ENCODE data around the gene DHRS1.

The DHRS1 gene

DNA sequence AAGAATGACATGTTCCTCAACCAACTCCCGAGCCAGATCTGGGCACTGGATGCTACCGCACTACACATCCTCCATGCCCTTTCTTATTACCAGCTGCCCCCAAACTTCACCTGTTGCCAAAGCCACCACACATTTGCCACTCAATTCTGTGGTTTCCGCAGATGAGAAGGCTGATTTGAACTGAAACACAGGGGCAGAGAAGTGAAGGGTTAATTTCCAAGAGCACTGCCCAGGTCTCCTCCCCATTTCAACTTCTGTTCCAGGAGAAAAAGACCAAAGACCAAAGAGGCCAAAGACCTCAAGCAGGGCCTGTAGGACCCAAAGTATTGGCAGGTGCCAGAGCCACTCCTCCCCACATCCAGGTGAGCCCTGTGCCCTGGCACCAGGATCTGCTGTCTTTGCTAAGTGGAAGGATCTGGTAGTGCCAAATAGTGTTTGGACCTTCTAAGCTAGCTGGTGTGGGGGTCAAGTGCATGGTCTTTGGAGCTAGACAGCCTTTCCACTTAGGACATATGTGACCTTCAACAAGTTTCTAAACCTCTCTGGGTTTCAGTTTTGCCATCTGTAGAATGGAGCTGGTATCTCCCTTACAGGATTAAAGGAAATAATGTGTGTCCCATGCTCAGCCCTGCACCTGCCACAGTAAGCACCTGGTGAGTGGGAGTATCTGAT lies 8.0 kb downstream of the DHRS1 start:
- no peaks in the 10 kb centered on the region for H4K20me1 ChIP-seq (ENCODE audit: insufficient read depth, low read length, poor library complexity, severe bottlenecking)
- TF ChIP-seq, protein P1, sequence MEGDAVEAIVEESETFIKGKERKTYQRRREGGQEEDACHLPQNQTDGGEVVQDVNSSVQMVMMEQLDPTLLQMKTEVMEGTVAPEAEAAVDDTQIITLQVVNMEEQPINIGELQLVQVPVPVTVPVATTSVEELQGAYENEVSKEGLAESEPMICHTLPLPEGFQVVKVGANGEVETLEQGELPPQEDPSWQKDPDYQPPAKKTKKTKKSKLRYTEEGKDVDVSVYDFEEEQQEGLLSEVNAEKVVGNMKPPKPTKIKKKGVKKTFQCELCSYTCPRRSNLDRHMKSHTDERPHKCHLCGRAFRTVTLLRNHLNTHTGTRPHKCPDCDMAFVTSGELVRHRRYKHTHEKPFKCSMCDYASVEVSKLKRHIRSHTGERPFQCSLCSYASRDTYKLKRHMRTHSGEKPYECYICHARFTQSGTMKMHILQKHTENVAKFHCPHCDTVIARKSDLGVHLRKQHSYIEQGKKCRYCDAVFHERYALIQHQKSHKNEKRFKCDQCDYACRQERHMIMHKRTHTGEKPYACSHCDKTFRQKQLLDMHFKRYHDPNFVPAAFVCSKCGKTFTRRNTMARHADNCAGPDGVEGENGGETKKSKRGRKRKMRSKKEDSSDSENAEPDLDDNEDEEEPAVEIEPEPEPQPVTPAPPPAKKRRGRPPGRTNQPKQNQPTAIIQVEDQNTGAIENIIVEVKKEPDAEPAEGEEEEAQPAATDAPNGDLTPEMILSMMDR (conservative IDR thresholded peaks at IDR 0.05; ENCODE audit: low read length): no peak
- TF ChIP-seq EZH2phosphoT487 (IDR thresholded peaks at IDR 0.05; ENCODE audit: borderline replicate concordance): no peak
- no peak overlapping the region for H3K9ac ChIP-seq (ENCODE audit: low read depth, low read length, poor library complexity, severe bottlenecking)
- H2AFZ ChIP-seq (ENCODE audit: low read length): no peak overlapping the region
- no peaks in the 10 kb centered on the region for H3K9me2 ChIP-seq (replicated peaks; ENCODE audit: low read depth, low read length)
- no peaks in the 10 kb centered on the region for H3K4me1 ChIP-seq (ENCODE audit: insufficient read depth, low read length, poor library complexity, severe bottlenecking)
- no peaks in the 10 kb centered on the region for H3F3A ChIP-seq (ENCODE audit: low read depth)
- H3K9me3 ChIP-seq (ENCODE audit: insufficient read depth, low read depth, low read length): no peaks in the 10 kb centered on the region
- H3K27me3 ChIP-seq (ENCODE audit: insufficient read depth, low read length, poor library complexity, severe bottlenecking): no peaks in the 10 kb centered on the region
- H3K79me2 ChIP-seq (ENCODE audit: insufficient read depth, low read length): no peaks in the 10 kb centered on the region
- H3K4me2 ChIP-seq (ENCODE audit: low read depth, low read length, poor library complexity, severe bottlenecking): no peak overlapping the region
- peaks cover 4% of the 10 kb centered on the region; the same call in 1 of the 2 replicates for H3K36me3 ChIP-seq (ENCODE audit: insufficient read depth, low read length)
- H3K4me3 ChIP-seq (ENCODE audit: low read length, poor library complexity, severe bottlenecking): no peak overlapping the region

DNA sequence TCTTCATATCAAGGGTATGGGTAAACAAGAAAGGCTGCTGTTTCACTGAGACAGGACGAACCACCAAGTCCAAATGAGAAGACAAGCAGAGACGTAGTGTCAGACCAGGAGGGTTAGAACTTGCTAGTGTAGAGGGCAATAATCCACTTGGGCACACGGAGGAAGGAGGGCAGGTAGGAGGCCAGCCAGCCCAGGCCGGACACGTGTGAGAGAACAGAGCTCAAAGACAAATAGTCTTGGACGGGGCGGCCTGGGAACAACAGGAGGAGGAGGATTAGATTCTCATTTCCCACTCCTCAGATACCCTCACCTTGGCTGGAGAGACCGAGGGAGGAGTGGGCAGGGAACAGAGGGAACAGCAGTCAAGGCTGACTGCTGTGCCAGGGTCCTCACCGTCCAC lies 8.8 kb downstream of the DHRS1 start:
- H4K20me1 ChIP-seq (ENCODE audit: insufficient read depth, low read length, poor library complexity, severe bottlenecking): no peaks in the 10 kb centered on the region
- no peak overlapping the region for H2AFZ ChIP-seq (ENCODE audit: low read length)
- H3F3A ChIP-seq (ENCODE audit: low read depth): no peaks in the 10 kb centered on the region
- H3K9ac ChIP-seq (ENCODE audit: low read depth, low read length, poor library complexity, severe bottlenecking): no peak overlapping the region
- no peak overlapping the region for H3K4me3 ChIP-seq (ENCODE audit: low read length, poor library complexity, severe bottlenecking)
- H3K79me2 ChIP-seq (ENCODE audit: insufficient read depth, low read length): no peaks in the 10 kb centered on the region
- peaks cover 4% of the 10 kb centered on the region; the same call in 1 of the 2 replicates for H3K36me3 ChIP-seq (ENCODE audit: insufficient read depth, low read length)
- H3K4me1 ChIP-seq (ENCODE audit: insufficient read depth, low read length, poor library complexity, severe bottlenecking): no peaks in the 10 kb centered on the region
- no peaks in the 10 kb centered on the region for H3K9me3 ChIP-seq (ENCODE audit: insufficient read depth, low read depth, low read length)
- TF ChIP-seq, protein P1 (conservative IDR thresholded peaks at IDR 0.05; ENCODE audit: low read length): no peak
- no peak for TF ChIP-seq EZH2phosphoT487 (IDR thresholded peaks at IDR 0.05; ENCODE audit: borderline replicate concordance)
- no peaks in the 10 kb centered on the region for H3K27me3 ChIP-seq (ENCODE audit: insufficient read depth, low read length, poor library complexity, severe bottlenecking)
- H3K4me2 ChIP-seq (ENCODE audit: low read depth, low read length, poor library complexity, severe bottlenecking): no peak overlapping the region
- H3K9me2 ChIP-seq (replicated peaks; ENCODE audit: low read depth, low read length): no peaks in the 10 kb centered on the region

DNA sequence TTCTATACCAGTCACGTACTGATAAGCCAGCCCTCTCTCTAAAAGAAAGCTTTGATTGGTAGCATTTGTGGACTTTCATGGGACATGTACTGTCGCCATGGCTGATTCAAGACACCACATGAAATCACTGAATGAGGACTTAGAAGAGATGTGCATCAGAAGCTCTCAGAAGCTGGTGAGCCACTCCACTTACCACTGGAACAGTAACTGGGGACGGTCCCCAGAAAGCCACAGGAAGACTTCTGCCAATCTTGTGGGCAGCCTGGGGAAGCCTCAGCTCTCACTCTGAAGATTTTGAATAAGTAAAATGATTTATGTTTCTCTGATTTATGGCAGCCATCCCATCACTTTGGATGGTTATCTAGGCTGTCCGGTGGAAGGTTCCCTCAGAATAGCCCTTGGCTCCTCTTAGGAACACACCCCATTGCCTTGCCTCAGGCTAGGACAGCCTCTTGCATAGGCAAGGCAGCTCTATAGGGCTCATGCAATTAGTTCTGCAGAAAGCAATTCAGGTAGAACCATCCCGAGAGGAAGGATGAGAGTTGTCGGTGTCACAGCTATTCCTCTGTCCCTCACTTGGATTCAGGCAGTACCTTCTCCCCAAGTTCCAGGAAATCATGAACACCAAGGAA lies 9.8 kb downstream of the DHRS1 start:
- Histone ChIP-seq H3F3A (ENCODE audit: low read depth) (no peaks in the 10 kb centered on the region), H3K27me3 (ENCODE audit: insufficient read depth, low read length, poor library complexity, severe bottlenecking) (no peaks in the 10 kb centered on the region), H3K9ac (ENCODE audit: low read depth, low read length, poor library complexity, severe bottlenecking) (no peak overlapping the region), H3K4me2 (ENCODE audit: low read depth, low read length, poor library complexity, severe bottlenecking) (no peak overlapping the region), H3K4me1 (ENCODE audit: insufficient read depth, low read length, poor library complexity, severe bottlenecking) (no peaks in the 10 kb centered on the region), H3K9me2 (replicated peaks; ENCODE audit: low read depth, low read length) (no peaks in the 10 kb centered on the region), H4K20me1 (ENCODE audit: insufficient read depth, low read length, poor library complexity, severe bottlenecking) (no peaks in the 10 kb centered on the region), H3K79me2 (ENCODE audit: insufficient read depth, low read length) (no peaks in the 10 kb centered on the region), H3K9me3 (ENCODE audit: insufficient read depth, low read depth, low read length) (no peaks in the 10 kb centered on the region), H2AFZ (ENCODE audit: low read length) (no peak overlapping the region), H3K36me3 (ENCODE audit: insufficient read depth, low read length) (peaks cover 4% of the 10 kb centered on the region; the same call in 1 of the 2 replicates), H3K4me3 (ENCODE audit: low read length, poor library complexity, severe bottlenecking) (no peak overlapping the region)
- TF ChIP-seq, protein P1 (conservative IDR thresholded peaks at IDR 0.05; ENCODE audit: low read length): no peak
- no peak for TF ChIP-seq EZH2phosphoT487 (IDR thresholded peaks at IDR 0.05; ENCODE audit: borderline replicate concordance)

All from Loucy (cell line).